ENCODE results near the gene ACTRT3. TPM values are rescaled to one million over a fixed set of nuclear protein-coding genes. Genes with fewer than 3 reads are reported as not detected.

ACTRT3 gene
- polyA plus RNA-seq (ENCODE audit: insufficient read length in 10 of 10) = 1 to 10 TPM; 1.9 to 4.0 (median 3.2) TPM
- long read RNA-seq, donor 1, partial matches to known transcripts = 0 of 1 reads
- long read RNA-seq, donor 1, other reads (novel, unspliced or antisense) = 0 of 1 reads
- long read RNA-seq, donor 2, partial matches to known transcripts = 0 of 1 reads
- long read RNA-seq, donor 2, other reads (novel, unspliced or antisense) = 0 of 1 reads
- long read RNA-seq, donor 3 = 0 reads
- long read RNA-seq, donor 4, partial matches to known transcripts = 0 of 2 reads
- long read RNA-seq, donor 4, other reads (novel, unspliced or antisense) = 0 of 2 reads
- long read RNA-seq, donor 5, partial matches to known transcripts = 0 of 3 reads
- long read RNA-seq, donor 5, other reads (novel, unspliced or antisense) = 0 of 3 reads
- long read RNA-seq, donor 6, partial matches to known transcripts = 0 of 1 reads
- long read RNA-seq, donor 6, other reads (novel, unspliced or antisense) = 0 of 1 reads
- long read RNA-seq, donor 7 = 0 reads
- long read RNA-seq, donor 8, partial matches to known transcripts = 0 of 1 reads
- long read RNA-seq, donor 8, other reads (novel, unspliced or antisense) = 0 of 1 reads
- long read RNA-seq, donor 9, partial matches to known transcripts = 0 of 1 reads
- long read RNA-seq, donor 9, other reads (novel, unspliced or antisense) = 0 of 1 reads

DNA sequence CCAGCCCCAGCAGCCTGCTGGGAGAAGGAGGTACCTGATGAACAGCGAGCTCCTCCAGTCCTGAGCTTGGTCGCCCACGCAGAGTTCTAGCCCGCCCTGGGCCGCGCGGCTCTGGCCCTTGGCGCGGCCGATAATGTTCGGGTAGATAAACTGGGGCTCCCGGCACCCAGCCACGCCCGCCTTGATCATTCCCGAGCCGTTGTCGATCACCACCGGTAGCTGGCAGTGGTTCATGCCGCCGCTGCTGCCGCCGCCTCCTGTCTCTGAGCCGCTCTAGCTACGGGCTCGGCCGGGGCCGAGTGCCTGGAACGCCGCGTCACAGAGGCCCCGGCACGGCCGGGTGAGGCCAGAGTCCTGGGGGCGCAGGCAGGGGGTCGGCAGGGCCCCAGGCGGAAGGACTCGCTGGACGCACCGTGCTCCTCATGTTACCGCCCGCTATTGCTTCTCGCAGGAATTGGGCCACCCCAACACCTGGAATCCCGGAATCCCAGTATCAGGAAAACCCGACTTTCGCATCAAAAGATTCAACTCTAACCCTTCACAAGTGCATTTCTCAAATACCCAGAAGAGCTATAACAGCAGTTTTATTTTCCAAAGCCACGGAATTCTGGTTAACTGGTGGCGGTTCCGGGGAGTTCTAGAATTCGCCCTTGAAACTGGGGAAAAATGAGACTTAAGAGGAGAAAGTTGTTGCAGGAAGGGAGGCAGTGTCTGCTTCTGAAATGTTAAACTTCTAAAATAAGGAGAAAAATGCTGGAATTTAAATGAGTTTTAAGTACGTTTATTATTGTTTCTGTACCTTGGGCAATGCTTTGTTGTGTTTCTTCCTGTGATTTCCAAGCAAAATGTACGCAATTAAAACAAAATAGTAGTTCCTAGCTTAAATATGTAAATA is at the start of gene ACTRT3:
ACTRT3 (minus strand) TSS at position 275 of the 895 bp plus-strand sequence; CDS start at position 234, 41 bp downstream.
- DNase-seq = peak; percentile 54 to 90 (median 75)

DNA sequence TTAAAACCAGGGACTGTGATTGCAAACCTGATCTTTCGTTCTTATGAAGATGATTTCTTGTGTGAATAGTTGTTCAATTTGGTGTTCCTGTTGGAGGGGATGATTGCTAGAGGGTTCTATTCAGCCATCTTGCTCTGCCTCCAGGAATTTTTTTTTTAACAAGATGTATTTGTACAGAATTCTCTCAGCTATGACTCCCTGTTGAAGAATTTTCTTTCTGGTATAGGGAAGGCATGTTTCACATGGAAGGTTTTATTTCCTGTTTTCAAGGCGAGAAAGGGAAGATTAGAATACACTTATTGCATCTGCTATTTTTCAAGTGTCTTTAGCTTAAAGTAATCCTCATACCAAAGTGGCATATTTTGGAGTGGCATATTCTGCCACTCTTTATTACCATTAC is 49.0 kb upstream of the ACTRT3 start:
- peak in 1 of 3 donors; percentile 11 for DNase-seq

DNA sequence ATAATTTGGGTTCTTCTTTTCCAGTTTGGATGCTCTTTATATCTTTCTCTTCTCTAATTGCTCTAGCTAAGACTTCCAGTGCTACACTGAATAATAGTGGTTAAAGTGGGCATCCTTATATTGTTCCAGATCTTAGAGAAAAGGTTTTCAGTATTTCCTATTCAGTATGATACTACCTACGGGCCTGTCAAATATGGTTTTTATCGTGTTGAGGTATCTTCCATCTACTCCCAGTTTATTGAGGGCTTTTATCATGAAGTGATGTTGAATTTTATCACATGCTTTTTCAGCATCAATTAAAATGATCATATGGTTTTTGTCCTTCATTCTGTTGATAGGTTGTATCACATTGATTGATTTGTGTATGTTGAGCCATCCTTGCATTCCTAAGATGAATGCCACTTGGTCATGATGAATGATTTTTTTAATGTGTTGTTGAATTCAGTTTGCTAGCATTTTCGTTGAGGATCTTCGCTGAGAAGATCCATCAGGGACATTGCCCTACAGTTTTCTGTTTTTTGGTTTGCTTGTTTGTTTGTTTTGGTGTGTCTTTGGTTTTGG is 46.3 kb upstream of the ACTRT3 start:
- DNase-seq = no peak

DNA sequence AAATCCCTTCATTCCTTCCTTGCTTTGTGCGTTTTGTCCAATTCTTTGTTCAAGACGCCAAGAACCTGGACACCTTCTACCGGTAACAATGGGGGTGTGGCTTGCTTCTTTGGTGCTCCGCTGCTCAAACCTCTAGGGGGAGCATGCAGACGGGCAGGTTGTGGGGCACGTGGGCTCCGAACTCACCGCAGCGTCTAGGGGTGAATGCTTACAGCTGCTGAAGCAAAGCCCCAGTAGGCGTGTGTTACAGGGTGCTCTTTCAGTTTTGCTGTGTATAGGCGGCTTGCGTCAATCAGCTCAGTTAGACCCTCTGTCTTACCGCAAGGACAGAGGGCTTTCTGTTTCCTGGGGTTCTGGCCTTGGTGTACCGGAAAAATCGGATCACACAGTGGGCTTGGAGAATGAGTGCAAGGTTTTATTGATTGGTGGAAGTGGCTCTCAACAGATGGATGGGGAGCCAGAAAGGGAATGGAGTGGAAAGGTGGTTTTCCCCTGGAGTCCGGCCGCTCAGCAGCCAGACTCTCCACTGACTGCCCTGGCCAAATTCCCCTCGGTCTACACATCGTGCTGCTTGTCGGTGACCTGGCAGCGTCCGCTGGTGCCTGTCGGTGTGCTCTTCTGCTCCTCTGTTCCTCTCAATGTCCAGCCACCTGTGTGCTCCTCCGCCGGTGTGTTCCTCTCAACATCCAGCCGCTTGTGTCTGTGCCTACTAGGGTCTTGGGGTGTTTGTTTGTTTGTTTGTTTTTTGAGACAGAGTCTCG is 44.6 kb upstream of the ACTRT3 start:
- peak in 1 of 3 donors; percentile 26 for DNase-seq

DNA sequence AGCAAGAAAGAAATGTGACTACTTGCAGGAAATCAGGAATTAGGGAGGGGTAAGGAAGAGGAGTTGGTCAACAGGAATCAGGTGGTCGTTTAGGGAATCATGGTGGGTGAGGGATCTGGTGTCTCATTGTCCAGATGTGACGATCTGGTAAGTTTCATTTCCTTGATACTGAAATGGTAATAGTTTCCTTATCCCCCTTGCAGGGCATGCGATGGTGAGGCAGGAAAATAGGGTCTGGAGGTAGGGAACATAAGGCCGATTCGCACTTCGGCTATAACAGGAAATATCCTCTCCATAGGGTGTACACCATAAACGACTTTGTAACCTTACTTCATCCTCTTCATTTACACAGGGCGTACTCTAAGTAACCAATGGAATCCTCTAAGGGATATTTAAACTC is 43.9 kb upstream of the ACTRT3 start:
- peak in 1 of 3 donors; percentile 6 for DNase-seq

DNA sequence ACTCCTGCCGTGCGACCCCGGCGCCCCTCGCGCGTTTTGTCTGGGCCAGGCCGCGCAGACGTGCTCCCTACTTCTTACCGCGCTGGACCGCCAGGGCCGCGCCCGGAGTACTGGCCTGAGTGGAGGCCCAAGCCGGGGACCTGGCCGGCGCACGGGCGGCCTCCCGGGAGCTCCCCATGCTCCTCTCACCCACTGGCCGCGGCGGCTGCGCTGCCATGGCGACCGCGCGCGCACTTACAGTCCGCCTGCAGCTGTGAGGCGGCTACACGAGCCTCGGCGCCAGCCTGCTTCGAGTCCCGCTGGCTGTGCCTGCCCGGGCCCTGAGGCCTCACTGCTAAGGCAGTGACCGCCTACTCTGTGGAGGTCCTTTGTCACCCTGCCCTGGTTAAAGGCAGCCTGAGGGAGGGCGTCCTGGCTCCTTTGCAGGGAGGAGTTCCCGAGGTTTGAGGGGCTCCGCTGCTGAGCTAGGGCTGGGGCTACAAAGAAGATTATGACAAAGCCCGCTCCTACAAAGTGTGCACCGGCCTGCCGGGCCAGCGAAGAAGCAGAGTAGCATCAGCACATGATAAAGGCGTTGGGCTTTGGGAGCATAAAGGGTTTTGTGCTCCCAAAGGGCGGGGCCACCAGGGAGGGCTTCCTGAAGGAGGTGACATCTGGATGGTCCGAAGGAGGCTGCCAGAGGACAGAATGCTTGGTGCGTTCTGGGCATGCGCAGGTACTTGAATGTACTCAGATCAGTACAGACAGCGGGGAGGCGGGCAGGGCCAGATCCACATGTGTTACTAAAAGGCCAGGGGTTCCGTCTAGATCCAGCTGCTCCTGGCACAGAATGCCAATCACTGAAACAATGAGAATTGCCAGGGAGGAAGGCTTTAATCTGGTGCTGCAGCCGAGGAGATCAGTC is 43.2 kb upstream of the ACTRT3 start, which contains the start of the genes LRRC34 and LRRIQ4:
LRRC34 (minus strand) TSS at position 573 of the 904 bp plus-strand sequence; CDS start at position 217, 356 bp downstream.
LRRIQ4 (plus strand) TSS at position 539 of the 904 bp plus-strand sequence. CDS start 9,052 bp downstream, outside the sequence.
- DNase-seq = peak; percentile 68 to 93 (median 71)

DNA sequence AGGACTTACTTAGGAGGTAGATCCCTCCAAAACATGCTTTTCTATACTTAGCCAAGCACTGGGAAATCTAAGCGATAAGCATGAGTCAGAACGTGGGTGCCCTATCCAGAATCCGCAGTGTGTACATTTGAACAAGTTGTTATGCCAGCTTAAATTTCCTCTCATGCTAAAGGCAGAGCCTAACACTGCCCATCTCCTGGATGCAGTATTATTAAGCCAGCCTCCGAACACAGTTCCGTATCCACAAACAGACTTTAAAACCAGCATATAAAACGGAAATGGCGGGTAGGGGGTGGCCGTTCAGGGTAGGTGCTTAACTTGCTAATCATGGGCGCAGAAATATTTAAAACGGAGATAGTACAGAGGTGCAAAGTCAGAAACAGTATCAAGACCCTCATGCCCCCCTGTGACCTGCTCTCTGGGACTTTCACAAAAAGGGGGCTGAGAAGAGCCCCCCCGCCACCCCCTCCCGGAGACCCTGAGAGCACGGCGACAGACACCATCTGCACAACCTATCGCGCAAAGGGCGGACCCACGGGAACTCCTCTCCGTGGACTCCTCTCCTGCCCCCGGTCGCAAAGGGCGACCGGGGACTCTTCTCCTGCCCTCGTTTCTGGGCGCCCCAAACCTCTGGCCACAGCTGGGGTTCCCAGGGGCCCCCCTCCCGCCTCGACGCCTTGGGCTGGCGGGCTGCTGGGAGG is 42.4 kb upstream of the ACTRT3 start:
- peak; percentile 53 to 80 (median 54) for DNase-seq

DNA sequence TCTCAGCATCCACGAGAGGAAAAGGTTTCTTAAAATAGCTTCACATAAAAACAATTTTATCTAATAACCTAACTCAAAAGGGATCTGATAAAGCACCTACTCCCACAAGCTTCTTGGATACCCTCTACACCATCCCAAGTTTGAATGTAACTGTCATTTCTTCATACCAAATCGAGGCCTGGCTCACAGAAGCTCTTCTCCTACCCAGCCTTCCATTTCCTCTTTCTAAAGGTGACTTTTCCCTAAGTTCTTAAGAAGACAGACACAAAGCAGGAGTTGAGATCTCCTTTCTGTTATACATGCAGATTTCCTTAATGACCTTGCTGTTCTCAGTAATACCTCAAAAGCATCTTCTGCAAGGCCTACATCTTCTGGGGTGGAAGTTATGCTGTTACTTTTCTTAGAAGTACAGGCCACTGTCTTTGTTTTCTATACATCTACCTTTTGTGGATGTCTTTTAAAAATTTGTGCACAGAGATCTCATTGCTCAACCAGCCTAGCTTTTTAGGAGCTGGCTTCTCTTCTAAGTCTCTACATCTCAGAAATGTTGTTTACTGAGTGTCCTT is 40.0 kb upstream of the ACTRT3 start:
- no peak for DNase-seq

DNA sequence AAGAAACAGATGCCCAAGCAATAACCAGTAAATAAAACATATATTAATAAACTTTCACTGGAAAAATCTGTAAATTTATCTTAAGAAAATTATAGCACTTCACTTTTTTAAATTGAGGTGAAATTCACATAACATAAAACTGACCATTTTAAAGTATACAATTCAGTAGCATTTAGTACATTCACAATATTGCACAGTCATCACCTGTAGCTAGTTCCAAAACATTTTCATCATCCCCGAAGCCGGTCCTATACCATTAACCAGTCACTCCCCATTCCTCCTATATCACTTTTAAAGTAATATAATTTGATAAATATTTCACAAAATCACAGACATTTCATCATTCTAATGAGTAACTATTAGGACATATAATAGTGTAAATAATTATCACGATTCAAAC is 35.3 kb upstream of the ACTRT3 start:
- no peak for DNase-seq

DNA sequence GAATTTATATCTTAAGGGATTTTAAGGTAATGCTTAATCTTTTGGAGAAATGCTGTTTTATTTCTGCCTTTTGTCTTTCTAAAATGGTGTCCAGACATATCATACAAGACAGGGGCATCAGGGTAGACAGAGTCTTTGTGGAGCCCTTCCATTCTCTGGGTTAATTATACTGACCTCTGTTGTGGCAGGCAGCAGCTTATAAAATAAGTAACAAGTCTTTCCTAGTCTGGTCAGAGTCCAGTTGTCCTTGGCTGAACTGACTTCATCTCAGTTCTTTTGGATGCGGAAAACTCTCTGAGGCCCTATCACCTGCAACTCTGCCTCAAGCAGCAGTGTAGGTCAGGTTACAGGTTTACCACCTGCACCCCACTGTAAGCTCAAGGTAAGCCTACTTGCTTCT is 23.0 kb upstream of the ACTRT3 start:
- no peak for DNase-seq

DNA sequence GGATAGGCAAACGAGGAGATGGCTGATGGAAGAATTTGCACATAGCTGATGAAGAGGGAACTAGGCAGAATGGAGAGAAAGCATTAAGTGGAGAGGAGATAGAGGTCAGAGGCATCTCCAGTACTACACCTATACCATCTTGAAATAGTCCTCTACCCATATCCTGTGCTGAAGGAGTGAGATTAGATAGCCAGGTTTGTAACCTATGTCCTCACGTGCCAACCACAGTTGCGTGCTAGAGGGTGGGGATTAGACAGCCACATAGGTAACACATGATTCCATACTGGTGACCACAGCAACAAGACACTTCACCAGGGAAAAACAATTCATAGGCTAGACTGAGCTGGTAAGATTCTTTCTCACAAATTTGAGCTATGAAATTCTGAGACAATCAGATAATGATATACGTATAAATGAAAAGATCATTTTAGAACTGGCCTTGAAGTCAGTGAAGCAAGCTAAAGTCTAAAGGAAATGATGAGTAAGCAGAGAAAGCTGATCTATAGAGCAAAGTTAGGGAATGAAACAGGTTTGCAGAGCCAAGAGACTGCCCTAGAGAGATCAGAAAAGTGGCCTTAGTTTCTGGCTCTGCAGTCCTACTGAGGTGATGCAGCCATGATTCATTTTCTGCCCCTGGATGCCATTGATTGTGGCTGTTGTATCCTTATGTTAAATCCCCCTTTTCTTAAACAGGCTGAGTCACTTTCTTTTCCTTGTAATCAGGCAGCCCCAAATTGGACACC is 21.5 kb upstream of the ACTRT3 start:
- no peak for DNase-seq

DNA sequence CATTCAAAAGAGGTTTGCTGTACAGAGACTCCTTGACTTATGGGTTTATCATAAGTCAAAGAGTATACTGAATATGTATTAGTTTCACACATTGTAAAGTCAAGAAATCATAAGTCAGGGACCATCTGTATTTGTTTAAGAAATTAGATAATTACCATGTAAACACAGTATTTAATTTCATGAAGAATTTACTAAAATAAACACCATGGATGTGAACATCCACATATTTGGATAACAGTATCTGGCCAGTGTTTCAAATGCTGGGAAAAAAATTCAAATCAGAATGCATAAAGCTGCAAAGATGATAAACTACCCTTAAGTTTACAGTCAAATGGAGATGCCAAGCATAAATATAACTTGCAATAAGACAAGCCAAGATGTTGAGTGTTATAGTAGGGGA is 20.9 kb upstream of the ACTRT3 start:
- DNase-seq = no peak

DNA sequence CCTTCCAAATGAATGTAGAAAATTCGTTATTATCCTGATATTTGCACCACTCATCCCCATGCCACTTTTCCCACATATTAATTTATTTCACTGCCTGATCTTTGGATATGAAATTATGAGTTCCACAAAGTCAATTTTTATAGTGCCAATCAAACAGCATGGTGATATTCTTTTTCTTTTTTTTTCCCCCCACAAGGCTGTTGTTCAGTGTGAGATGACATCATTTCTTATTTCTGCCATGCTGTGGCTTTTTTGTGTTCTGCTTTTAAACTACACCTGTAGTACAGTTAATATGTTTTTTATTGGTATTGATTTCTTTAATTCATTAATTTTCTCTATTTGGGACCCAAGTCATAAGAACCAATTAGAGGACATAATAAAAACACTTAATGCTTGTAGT is 18.4 kb upstream of the ACTRT3 start:
- DNase-seq = no peak

DNA sequence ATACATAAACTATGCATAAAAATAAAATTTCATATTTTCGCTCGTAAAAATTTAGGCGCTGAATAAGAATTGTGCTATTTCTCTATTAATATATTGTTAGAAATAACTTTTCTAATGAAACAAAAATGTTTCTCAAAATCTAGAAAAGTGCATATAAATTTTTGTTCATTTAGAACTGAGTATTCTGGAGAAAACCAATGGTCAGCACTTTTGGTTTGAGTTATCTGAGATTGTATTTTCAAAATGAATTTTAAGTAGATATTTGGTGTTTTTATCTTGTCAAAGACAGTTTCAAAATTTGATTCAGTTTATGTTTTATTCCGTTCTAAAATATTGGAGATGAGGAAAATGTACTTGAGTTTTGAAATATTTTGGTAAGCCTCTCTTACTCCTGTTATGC is 17.8 kb upstream of the ACTRT3 start:
- DNase-seq = no peak

DNA sequence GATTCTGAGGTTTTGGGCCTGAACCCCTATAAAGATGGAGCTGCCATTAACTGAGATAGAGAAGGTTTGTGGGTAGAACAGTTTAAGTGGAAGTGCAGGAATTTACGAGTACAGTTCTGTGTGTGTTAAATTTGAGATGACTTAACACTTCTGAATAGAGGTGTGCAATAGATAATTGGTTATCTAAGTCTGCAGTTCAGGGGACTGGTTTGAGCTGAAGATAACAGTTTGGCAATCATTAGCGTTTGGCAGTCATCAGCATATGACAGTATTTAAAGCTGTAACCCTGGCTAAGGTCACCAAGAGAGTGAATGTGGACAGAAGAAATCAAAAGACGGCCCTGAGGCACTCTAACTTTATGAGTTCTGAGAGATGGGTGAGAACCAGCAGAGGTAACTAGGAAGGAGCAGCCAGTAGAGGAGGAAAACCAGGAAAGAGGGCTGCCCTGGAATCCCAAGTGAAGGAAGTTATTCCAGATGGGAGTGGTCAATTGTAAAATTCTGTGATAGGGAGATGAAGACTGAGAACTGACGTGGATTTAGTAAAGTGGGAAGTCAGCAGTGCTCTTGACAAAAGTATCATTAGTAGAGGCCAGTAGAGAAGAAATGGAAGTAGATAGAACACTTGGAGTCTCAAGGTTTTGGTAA is 12.0 kb upstream of the ACTRT3 start:
- no peak for DNase-seq

DNA sequence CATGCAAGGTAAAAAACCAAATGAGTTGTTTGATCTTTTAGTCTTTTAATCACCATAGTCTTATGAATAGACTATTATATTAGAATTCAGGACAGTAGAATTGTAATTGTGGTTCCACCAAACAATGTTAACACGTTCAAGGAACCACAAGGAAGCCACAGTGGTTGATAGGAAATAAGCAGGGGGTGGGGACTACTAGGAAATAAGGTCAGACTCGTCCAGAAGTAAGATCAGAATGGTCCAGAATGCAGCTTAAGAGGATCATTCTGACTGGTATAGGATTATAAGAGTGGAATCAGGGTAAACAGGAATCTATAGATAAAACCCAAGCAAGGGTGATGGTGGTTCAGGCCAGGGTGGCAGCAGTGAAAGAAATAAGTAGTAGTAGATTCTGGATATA is 11.4 kb upstream of the ACTRT3 start:
- no peak for DNase-seq

DNA sequence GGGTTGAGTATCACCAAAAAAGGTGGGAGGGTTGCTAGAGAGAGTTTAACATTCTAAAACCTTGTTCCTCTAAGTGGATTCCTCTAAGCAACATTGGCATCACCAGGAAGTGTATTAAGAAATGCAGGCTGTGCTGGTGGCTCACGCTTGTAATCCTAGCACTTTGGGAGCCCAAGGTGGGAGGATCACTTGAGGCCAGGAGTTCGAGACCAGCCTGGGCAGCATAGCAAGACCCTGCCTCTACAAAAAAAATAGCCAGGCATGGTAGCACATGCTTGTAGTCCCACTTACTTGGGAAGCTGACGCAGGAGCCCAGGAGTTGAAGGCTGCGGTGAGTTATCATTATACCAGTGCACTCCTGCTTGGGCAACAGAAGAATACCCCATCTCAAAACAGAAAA is 8.5 kb upstream of the ACTRT3 start:
- DNase-seq = no peak
